Activated CD4-positive, alpha-beta T cell treated with anti-CD3 and anti-CD28 coated beads, Interleukin-2, amount 50 U/mL, for 24 hours (primary cell): ENCODE results near the gene PDE8B.

Experiments
- DNase-seq, 2 donors: peaks; one replicate each; pipeline ENCODE4 v3.0.0-alpha.2; 2020; ENCODE audit warnings: low read depth in 1 of 2, low spot score in 1 of 2

PDE8B gene

GRCh38 chr5:77189421-77189820, 21.1 kb upstream of the PDE8B start:
- no peak for DNase-seq

- no peak for DNase-seq
Observed at GRCh38 chr5:77192441-77193050, 17.9 kb upstream of the PDE8B start.

GRCh38 chr5:77194762-77195161, 15.7 kb upstream of the PDE8B start:
- no peak for DNase-seq

- DNase-seq: no peak
Observed at GRCh38 chr5:77197840-77198554, 12.5 kb upstream of the PDE8B start.

GRCh38 chr5:77200663-77201062, 9.8 kb upstream of the PDE8B start:
- DNase-seq: no peak

GRCh38 chr5:77202145-77202544, 8.3 kb upstream of the PDE8B start:
- no peak for DNase-seq

GRCh38 chr5:77204967-77205366, 5.5 kb upstream of the PDE8B start:
- no peak for DNase-seq

- DNase-seq: no peak
Observed at GRCh38 chr5:77208507-77209163, 1.8 kb upstream of the PDE8B start.

GRCh38 chr5:77209495-77210090, 887 bp upstream of the PDE8B start:
- DNase-seq: no peak

- DNase-seq: no peak
Observed at GRCh38 chr5:77210964-77211690, 647 bp downstream of the PDE8B start.

GRCh38 chr5:77211691-77212047, 1.2 kb downstream of the PDE8B start:
- no peak for DNase-seq

GRCh38 chr5:77213601-77214000, 3.1 kb downstream of the PDE8B start:
- DNase-seq: no peak

GRCh38 chr5:77214151-77214550, 3.7 kb downstream of the PDE8B start:
- DNase-seq: no peak

- no peak for DNase-seq
Observed at GRCh38 chr5:77218263-77218662, 7.8 kb downstream of the PDE8B start.

- no peak for DNase-seq
Observed at GRCh38 chr5:77221115-77221514, 10.6 kb downstream of the PDE8B start.

- no peak for DNase-seq
Observed at GRCh38 chr5:77222722-77223121, 12.2 kb downstream of the PDE8B start.

- DNase-seq: no peak
Observed at GRCh38 chr5:77223653-77224052, 13.2 kb downstream of the PDE8B start.

GRCh38 chr5:77224672-77225355, 14.3 kb downstream of the PDE8B start:
- DNase-seq: no peak

GRCh38 chr5:77225531-77225930, 15.1 kb downstream of the PDE8B start:
- no peak for DNase-seq

GRCh38 chr5:77229887-77230286, 19.4 kb downstream of the PDE8B start:
- DNase-seq: no peak
